GM18909 (cell line): ENCODE results near the gene FLT1.

Experiments used
- ATAC-seq: cut with Tn5 transposase; IDR thresholded peaks from one replicate; pipeline ENCODE4 v1.9.1; 2021; ENCODE audit warnings: mild to moderate bottlenecking; ENCODE audit not compliant: unreplicated experiment, poor library complexity

Gene FLT1

DNA sequence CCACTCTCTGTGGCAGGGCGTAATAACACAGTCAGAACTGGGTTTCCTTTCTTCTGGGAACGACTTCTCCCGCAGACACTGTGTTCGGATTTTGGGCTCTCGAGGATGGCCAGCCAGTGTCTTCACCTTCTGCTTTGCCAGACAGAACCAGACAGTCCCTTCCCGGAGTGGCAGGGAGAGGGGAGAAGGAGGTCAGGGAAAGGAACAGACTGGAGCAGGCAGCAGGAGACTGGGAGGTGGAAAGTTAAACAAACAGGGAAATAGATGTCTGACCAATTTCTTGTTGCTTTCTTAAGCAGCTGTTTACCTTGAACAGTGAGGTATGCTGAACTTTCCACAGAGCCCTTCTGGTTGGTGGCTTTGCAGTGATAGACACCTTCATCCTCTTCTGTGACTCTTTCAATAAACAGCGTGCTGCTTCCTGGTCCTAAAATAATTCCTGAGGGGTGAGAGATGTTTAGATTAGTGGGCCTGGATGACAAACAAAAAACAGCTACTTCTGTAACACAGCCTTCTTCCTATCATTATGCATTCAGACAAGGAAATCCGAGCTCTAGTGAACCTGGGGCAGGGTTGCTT, 137.6 kb downstream of the FLT1 start:
- no peak for ATAC-seq

DNA sequence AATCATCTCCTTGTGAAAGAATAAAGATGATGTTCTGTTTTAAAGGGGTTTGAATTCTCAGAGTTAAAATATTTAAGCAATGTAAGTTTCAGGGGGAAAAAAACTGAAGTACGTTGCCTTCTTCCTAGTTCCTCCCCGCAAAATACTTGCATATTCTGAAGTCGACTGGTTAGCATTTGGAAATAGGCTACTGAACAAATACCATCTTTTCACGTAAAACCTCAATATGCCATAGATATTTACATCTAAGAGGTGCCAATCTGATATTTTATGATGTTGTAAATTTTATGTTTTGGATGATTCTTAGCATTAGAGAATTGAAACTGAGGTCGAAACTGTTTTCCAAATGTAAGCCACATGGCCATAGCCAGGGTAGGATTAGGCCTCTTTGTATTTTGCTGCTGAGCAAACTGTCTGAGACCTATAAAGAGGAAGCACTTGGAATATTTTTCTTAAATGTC, 138.3 kb downstream of the FLT1 start:
- no peak for ATAC-seq

DNA sequence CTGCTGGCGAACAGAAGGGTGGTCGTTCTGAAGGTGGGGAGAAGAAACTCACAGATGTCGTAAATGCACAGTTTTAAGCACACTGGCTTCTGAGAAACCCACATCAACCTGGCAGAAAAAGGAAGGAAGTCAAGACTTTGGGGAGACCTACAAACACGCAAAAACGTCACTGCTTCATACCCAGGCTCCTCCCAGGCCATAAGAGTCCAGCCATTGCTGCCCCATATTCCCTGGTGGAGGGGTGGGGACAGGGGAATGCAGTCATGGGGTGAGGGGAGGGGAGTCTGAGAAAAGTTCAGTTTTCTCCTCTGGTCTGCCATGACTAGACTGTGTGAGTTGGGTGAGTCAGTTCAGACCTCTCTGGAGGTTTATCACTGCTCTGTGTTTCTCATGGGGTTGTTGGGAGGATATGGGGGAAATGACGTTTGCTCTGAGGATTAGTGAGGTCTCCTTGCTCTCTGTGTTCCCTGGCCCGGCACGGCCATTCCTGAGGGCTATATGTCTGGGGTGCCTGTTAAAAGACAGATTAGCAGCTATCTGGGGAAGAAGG, 139.0 kb downstream of the FLT1 start:
- no peak for ATAC-seq

DNA sequence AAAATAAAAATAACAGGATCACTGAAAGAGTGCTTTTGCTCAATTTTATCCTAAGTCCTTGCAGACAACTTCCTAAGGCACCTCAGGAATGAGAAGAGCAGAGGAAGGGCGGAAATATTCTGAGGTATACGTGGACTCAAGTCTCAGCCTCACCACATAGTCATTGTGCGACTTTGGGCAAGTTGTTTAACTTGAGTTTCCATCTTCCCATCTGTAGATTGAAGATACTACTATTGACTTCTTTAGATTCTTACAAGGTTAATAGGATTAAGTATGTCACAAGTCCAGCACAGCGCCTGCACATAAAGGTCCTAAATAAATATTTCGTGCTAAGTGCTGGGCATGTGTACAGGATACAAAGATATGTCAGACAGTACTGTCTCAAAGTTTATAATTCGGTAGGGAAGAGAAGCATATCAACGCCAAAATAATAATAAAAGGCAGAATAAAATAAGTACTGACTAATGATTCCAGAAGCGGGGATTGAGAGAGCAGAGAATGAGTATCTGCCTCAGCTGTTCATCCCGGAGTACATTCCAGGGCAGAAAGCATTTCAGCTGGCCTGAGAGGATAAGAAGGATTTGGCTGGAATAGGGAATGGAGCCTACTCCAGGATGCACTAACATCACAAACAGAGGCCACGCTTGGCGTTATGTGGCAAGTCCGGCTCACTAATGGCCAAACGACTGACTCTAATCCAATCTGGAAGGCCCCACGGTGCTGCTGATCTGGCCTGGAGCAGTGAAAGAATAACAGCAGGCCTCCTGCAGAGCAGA, 139.7 kb downstream of the FLT1 start:
- no peak for ATAC-seq

DNA sequence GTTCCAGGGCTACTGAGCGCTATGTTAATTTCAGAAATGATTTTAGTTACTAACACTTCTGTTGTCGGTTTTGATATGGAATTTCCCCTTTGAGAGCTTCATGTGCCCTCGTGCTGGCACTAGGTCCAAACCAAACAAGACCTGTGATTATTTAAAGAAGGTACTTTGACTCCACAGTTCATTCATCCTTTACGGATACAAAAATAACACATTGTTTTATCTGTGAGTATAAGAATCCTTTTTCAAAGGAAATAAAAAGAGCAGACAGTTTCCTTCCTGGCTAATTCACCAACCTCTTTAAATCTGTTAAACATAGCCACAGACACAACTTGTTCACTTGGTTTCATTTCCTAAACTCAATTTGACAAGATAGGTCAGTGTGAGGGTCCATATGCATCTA, 141.2 kb downstream of the FLT1 start:
- ATAC-seq: no peak

DNA sequence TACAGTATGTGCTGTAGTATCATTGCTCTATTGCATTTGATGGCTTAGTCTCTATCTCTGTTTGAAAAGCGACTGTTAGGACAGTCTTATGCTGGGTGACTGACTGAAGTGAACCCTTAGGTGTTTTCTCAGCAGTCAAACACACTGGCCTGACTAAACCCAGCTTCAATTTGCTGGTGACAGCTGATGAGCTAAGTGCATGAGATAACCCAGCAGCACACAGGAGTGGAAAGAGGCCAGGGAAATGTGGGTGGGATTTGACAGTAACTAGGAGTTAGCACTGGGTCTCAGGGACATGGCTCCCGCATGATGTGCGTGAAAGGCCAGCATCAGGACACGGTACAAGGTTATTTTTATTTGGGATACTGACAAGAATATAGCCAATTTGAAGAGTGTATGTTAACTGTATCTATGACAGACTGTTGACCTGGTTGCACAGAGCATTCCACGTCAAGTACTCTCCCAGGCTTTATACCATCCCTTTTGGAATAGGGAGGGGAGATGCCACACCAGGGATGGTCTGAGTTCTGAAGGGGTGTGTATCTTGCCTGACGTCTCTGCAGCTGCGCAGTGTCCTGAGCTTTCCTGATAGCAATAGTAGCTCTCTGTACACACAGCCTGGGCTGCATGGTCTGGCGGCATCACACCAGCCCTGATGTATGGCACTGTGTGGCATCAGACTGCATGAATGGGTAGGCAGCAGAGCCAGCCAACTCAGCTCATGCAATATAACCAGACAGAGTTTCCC, 144.8 kb downstream of the FLT1 start:
- no peak for ATAC-seq

DNA sequence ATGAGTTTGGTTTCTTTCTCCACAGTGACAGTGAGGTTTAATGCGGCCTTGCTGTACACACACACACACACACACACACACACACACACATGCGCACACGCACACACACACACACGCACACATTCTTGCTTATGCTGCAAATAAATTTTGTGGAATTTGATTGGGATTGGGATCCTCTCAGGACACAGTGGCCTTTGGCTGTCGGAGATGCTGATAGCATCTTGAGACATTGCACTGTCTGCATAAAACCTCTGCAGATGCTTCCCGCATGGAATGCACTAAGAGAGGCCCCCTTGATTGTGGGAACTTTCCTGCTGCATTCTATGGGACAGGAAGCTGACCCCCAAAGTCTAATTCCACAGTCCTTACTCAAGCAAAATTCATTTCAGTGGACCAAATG, 145.6 kb downstream of the FLT1 start:
- no peak for ATAC-seq

DNA sequence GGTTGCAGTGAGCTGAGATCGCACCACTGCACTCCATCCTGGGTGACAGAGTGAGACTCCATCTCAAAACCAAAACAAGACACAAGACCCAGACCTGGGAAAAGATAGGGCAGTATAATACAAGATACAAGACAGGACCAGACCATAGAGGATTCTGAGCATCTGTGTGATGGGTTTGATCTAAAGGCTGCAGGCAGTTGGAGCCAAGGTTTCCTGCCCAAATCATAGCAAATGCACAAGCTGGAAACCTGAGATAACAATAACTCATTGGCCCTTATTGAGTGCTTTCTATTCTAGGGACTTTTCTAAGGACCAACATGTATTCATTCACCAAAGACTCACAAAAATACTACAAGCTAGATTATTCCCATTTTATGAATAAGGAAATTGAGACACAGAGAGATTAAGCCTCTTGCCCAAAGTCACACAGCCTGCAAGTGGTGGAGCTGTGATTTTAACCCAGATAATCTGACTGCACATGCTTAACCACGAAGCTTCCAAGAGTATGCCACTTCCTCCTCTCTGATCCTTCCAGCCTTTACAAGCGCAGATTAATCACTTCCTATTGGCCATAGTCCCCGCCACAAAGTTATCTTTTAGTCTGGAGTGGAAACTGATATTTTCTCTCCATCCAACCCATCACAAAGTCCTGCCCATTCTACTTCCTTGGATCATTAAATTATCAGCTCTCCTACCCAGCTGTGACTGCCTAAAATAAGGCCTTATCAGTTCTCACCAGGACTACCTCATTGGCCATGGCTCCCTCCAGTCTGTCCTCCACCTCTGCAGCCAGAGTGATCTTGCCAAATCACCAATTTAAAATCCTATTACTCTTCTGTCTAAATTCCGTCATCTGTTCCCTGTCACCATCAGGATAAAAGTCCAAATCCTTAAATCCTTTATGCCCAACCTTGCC, 147.2 kb downstream of the FLT1 start:
- no peak for ATAC-seq

DNA sequence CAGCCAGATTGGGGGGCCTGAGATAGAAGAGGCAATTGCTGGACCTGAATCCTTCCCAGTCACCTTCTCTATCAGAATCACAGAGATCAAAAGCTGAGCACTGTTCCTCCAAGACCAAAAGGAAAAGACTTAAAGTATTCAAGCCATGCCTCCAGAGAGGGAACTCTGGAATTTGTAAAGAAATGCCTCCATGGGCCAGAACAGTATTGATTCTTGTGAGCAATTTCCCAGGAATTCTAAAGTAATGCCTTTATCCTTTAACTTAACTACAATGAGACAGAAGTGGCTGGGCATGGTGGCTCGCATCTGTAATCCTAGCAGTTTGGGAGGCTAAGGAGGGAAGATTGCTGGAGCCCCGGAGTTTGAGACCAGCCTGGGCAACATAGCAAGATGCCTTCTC, 148.8 kb downstream of the FLT1 start:
- no peak for ATAC-seq

DNA sequence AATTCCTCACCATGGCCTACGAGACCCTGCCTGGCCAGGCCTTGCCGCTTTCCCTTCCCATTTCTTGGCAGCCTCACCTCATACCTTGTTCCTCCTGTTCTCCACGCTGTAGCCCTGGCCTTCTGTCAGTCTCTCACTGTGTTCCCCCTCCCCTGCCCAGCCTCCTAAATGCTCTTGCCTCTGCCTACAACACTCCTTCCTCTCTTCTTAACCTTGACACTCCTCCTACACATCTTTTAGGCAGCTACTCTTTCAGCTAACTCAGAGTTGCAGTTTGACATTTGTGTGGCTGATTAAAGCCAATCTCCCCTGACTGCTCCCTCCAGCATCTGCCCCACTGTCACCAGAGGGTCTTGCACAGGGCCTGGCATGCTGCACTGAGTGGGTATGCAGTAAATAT, 150.8 kb downstream of the FLT1 start:
- no peak for ATAC-seq

DNA sequence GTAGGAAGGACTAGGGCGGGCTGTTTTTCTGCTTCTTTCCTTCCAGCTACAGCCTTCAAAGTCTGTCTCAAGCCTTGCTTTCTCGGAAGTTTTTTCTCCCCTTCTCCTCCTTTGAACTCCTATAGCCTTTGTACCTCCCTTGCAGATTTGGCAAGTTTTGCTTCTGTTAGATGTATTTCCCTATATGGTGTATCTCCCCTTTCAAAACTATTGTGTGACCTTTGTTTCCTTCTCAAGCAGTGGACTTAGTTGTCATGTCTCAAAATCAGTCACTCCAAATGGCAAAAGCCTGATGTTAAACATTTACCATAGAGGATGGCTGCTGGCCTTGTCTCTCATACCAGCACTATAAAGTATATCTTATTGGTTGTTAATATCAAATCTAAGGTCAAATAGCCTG, 152.7 kb downstream of the FLT1 start:
- ATAC-seq: no peak

DNA sequence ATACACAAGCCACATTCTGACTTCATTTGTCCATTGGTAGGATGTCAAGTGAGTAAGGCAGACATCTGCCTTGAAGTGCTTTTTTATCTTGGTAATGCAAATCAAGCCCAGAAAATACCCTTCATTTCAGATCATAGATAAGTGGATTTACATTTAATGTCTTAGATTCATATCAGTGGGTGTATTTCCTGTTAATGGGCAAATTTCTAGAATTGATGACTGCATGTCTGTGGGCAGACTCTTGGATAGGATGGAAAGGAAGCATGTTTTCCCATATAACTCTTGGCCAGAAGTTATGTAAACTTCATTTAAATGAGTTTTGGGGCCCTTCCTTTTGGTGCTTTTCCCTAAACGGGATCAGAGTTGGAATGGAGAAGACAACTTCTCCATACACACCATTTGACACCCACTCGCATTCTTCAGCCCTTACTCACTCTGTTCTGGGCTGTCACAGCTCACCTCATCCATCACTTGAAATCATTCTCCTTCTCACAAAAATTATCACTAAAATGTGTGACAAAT, 154.6 kb downstream of the FLT1 start:
- no peak for ATAC-seq

DNA sequence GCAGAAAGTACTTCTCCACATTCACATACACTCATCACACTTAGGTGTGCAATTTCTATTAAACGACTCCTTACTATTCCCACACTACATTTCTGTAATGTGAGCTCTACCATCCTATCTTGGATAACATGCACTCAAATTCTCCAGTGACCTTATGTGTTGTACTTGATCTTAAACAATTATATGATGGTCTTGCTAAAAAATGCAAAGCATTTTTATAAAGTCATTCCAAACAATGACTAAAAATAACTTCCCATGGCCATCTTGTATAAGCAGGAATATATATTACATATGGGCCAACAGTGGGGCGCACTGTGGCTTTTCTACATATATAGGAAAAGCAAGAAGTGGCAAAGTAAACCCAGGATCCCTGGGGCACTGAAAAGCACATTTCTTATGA, 155.5 kb downstream of the FLT1 start:
- ATAC-seq: no peak

DNA sequence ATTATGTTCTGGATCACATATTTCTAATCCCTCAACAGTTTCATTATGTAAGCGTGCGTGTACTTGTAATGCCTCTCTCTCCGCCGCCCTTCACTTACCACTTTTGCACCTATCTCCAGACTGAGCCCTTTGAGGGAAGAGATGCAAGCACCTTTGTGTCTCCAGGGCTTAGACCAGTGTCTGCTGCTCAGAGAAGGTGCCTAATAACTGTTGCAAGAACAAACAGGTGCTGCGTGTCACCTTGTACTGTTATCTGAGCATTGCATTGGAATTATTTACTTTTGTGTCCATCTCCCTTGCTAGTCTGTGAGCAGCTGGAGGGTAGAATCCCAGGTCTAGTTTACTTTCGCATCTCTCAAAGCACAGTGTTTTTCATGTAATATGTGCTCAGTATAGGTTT, 156.2 kb downstream of the FLT1 start:
- ATAC-seq: no peak

DNA sequence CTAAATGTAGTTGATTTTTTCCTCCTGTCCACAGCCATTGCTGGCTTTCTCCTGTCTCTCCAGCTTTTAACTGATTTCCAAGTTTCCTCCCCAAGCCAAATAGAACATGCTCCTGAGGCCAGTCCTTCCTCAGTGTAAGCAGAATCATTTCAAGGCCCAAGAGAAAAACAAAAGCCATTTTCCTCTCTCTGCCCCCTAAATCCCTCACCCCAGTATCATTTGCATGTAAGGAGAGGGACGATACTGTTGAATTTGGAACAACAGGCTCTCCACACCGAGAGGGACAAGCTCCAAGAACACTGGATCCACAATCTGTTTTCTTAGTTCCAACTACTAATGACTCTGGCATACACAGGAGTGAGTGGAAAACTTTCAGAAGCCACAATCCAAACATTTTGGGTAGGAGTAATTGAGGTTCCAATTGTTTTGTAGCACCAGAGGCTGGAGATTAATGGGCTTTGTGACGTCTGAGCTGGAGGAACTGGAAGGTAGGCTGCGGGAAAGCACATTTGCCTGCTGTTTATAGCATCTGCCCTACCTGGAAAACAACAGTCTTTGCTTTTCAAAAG, 156.8 kb downstream of the FLT1 start:
- no peak for ATAC-seq

DNA sequence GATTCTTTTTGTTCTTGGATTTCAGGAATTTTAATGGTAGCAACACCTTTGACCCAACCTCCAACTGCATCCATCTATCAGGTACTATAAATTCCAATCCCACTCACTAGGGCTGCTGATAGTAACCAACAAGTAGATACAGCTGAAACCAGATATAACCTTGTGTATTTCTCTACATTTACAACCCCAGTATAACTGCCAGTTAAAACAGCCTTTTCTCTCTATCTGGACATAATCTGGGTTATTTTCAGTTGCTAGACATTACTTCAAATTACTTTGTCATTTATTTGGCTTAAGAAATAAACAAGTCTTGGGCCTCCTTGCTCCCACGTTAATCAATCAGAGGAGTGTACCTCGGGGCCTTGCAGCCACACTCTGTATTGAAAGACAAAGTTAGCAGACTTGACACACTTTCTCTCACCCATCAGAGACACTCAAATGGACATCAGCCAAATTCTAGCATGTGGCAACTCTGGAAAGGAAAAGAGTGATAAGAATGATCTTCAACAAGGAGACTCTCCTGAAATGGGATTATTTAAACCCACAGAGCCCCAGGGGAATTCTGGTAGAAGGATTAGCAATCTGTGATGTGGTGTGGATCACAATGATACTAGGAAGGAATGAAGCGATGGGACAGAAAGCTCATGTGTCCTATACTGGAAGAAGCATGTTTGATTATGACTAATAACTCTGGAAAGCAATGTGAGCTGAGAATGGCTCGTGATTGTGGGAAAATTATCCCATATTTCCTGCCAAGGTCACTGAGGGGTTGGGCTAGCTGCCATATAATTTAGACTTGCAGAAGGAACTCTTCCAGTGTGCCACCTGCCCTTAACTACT, 157.5 kb downstream of the FLT1 start:
- ATAC-seq: no peak

DNA sequence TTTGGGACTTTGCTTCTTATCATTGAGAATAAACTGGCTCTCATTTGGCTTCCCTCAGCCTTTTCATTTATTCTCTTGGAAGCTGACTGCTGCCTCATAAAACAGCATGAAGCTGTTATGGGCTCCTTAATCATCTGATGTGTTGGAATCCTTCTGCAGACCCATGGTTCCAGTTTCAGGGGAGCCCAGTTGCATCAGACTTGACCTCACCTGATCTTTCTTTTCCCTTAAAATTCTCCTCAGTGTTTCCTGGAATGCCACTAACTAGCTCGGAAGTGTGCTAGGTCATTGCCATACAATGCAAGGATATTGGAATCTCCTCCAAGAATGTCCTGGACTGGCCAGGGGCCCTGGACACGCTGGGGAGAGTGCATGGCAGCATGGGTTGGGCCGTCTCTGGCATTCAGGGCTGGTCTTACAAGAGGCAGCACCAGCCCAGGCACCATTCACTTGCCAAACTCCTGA, 158.7 kb downstream of the FLT1 start:
- ATAC-seq: no peak

DNA sequence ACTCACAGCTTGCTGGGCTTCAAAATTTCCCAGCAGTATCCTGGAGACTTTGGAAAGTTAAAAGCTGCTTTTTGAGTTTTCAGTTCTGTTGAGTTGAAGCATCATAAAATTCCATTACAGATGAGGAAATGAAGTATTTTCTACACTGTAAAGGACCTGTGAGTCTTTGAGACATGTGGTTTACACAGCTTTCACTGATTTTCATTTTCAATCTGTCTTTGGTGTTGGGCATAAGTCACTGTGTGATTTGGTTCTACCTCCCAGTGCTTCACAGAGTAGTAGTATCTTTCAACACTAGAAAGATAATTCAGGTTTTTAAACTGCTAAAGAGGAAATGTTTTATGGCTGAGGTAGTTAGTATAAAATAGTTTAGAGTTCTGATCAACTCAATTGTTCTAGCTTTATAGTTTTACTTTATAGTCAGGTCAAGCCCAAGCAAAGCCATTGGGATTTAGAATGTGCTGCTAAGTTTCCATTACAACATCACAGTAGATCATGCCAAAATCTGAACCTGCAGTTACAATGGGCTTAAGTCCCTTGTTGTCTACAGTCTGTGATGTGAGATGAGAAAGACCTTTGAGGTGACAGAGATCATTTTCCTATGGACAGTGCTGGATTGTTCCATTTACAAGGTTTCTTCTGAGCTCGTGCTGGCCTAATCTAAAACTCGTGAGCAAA, 161.6 kb downstream of the FLT1 start:
- ATAC-seq: no peak
